HepG2 (cell line): ENCODE measurements around the gene CMTM8.

Source experiments
- CTCF ChIP-seq: sonication (generic); formaldehyde crosslinking; IDR thresholded peaks from 2 replicates; pipeline ENCODE4 v1.5.0; 2020; ENCODE audit warnings: mild to moderate bottlenecking, missing genetic modification reagents, moderate library complexity
- KAT2B ChIP-seq: fragments of 150-350 bp; IDR thresholded peaks from 2 replicates; pipeline ENCODE4 v1.6.1; 2014; ENCODE audit warnings: low read depth, low read length, borderline replicate concordance
- MBD4 ChIP-seq: IDR thresholded peaks from 2 replicates; pipeline ENCODE4 v1.6.1; 2012; ENCODE audit warnings: low read length, inconsistent platforms, borderline replicate concordance
- NFATC3 ChIP-seq: sonication (generic); formaldehyde crosslinking; IDR thresholded peaks from 2 replicates; pipeline ENCODE4 v1.5.1; 2020; ENCODE audit warnings: mild to moderate bottlenecking, missing genetic modification reagents
- ZNF776 ChIP-seq: sonication (generic); formaldehyde crosslinking; IDR thresholded peaks from 2 replicates; pipeline ENCODE4 v1.4.0; 2020; ENCODE audit warnings: mild to moderate bottlenecking, missing genetic modification reagents
- TF ChIP-seq, protein P1 (sequence below): IDR thresholded peaks from 2 replicates; pipeline ENCODE4 v1.6.1; 2016; ENCODE audit warnings: low read depth, missing genetic modification reagents, missing compliant biosample characterization

GRCh38 chr3:32215185-32215584 lies 23.3 kb upstream of the CMTM8 start:
- TF ChIP-seq, protein P1, sequence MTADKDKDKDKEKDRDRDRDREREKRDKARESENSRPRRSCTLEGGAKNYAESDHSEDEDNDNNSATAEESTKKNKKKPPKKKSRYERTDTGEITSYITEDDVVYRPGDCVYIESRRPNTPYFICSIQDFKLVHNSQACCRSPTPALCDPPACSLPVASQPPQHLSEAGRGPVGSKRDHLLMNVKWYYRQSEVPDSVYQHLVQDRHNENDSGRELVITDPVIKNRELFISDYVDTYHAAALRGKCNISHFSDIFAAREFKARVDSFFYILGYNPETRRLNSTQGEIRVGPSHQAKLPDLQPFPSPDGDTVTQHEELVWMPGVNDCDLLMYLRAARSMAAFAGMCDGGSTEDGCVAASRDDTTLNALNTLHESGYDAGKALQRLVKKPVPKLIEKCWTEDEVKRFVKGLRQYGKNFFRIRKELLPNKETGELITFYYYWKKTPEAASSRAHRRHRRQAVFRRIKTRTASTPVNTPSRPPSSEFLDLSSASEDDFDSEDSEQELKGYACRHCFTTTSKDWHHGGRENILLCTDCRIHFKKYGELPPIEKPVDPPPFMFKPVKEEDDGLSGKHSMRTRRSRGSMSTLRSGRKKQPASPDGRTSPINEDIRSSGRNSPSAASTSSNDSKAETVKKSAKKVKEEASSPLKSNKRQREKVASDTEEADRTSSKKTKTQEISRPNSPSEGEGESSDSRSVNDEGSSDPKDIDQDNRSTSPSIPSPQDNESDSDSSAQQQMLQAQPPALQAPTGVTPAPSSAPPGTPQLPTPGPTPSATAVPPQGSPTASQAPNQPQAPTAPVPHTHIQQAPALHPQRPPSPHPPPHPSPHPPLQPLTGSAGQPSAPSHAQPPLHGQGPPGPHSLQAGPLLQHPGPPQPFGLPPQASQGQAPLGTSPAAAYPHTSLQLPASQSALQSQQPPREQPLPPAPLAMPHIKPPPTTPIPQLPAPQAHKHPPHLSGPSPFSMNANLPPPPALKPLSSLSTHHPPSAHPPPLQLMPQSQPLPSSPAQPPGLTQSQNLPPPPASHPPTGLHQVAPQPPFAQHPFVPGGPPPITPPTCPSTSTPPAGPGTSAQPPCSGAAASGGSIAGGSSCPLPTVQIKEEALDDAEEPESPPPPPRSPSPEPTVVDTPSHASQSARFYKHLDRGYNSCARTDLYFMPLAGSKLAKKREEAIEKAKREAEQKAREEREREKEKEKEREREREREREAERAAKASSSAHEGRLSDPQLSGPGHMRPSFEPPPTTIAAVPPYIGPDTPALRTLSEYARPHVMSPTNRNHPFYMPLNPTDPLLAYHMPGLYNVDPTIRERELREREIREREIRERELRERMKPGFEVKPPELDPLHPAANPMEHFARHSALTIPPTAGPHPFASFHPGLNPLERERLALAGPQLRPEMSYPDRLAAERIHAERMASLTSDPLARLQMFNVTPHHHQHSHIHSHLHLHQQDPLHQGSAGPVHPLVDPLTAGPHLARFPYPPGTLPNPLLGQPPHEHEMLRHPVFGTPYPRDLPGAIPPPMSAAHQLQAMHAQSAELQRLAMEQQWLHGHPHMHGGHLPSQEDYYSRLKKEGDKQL (CRISPR knock-in tag): no peak
- TF ChIP-seq NFATC3 (CRISPR knock-in tag) (no peak), KAT2B (no peak), ZNF776 (CRISPR knock-in tag) (no peak), MBD4 (no peak), CTCF (CRISPR knock-in tag) (no peak)
